Measurements from ENCODE around the gene SREBF2.

DNA sequence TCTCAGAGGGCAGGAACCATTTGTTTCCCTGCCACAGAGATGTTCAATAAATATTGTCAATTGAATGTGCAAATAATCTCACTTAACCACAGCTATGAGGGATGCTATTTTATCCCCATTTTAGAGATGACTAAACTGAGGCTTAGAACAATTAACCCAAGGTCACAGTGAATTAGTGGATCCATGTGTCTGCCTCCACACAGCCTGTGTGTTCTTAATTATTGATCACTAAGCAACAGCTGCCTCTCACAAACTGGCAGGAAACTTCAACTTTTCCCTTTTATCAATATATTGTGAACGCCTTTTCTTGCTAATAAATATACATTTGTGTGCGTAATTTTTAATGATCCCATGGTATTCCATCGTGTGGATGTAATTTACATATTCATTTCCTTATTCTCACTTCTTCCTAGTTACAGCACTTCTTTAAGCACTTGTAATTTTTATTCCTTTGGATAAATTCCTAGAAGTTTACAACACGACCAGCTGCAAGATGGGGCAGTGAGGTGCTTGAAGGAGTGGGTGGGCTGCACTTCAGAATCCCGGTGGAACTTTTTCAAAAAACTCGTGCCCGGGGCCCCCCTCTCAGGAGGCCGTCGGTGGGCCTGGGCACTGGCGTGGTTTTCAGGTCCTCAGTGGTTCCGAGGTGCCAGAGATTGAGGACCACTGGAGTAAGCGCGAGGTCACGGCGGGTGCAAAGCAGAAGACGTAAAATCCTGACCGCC, 915 bp upstream of the SREBF2 start:
- TF ChIP-seq, protein P1, sequence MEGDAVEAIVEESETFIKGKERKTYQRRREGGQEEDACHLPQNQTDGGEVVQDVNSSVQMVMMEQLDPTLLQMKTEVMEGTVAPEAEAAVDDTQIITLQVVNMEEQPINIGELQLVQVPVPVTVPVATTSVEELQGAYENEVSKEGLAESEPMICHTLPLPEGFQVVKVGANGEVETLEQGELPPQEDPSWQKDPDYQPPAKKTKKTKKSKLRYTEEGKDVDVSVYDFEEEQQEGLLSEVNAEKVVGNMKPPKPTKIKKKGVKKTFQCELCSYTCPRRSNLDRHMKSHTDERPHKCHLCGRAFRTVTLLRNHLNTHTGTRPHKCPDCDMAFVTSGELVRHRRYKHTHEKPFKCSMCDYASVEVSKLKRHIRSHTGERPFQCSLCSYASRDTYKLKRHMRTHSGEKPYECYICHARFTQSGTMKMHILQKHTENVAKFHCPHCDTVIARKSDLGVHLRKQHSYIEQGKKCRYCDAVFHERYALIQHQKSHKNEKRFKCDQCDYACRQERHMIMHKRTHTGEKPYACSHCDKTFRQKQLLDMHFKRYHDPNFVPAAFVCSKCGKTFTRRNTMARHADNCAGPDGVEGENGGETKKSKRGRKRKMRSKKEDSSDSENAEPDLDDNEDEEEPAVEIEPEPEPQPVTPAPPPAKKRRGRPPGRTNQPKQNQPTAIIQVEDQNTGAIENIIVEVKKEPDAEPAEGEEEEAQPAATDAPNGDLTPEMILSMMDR (IDR thresholded peaks at IDR 0.05; ENCODE audit: poor library complexity) = no peak
- TF ChIP-seq EZH2phosphoT487 (IDR thresholded peaks at IDR 0.05; ENCODE audit: low read depth, severe bottlenecking, unreplicated experiment) (no peak), EZH2 (IDR thresholded peaks at IDR 0.05; ENCODE audit: borderline replicate concordance) (no peak)
